ENCODE results near the gene USP20.
A peak's percentile ranks its signal among the peaks of the same experiment; 100 is the strongest.

The USP20 gene

GRCh38 chr9:129832982-129833381, 2.3 kb upstream of the USP20 start:
- TF ChIP-seq EZH2 (IDR thresholded peaks at IDR 0.05; ENCODE audit: borderline replicate concordance, low read length) (no peak), CTCF (IDR thresholded peaks at IDR 0.05; ENCODE audit: low read length) (no peak)

GRCh38 chr9:129834489-129835127, 650 bp upstream of the USP20 start:
- Histone ChIP-seq H2AFZ (ENCODE audit: low read length) (peak overlapping the region; percentile 80; the same call in 1 of the 2 replicates), H3K27me3 (ENCODE audit: insufficient read depth, low read length) (no peaks in the 10 kb centered on the region), H3K79me2 (ENCODE audit: insufficient read depth, low read length) (peaks cover 10% of the 10 kb centered on the region), H3K9me2 (ENCODE audit: low read depth, low read length) (no peaks in the 10 kb centered on the region), H3K27ac (ENCODE audit: low read depth, low read length, poor library complexity, severe bottlenecking) (peak overlapping the region; percentile 57), H3K4me2 (ENCODE audit: low read length) (peak overlapping the region; percentile 92), H3K4me3 (ENCODE audit: low read depth, low read length, poor library complexity, severe bottlenecking) (peak overlapping the region; percentile 98), H3K9ac (ENCODE audit: low read length) (peak overlapping the region; percentile 93), H3K9me3 (ENCODE audit: low read length) (no peaks in the 10 kb centered on the region), H3K36me3 (ENCODE audit: insufficient read depth, low read length) (peaks cover 47% of the 10 kb centered on the region), H3F3A (ENCODE audit: insufficient read depth, low read length) (no peaks in the 10 kb centered on the region), H4K20me1 (ENCODE audit: insufficient read depth, low read length) (no peaks in the 10 kb centered on the region), H3K4me1 (ENCODE audit: insufficient read depth, low read length, severe bottlenecking) (peaks cover 35% of the 10 kb centered on the region)
- TF ChIP-seq EZH2 (IDR thresholded peaks at IDR 0.05; ENCODE audit: borderline replicate concordance, low read length) (no peak), CTCF (IDR thresholded peaks at IDR 0.05; ENCODE audit: low read length) (no peak)

More at GRCh38 chr9:129832982-129833381, 2.3 kb upstream of the USP20 start:
- H4K20me1 ChIP-seq (ENCODE audit: insufficient read depth, low read length) = no peaks in the 10 kb centered on the region
- peaks cover 20% of the 10 kb centered on the region for H3K4me1 ChIP-seq (ENCODE audit: insufficient read depth, low read length, severe bottlenecking)
- no peaks in the 10 kb centered on the region for H3K9me2 ChIP-seq (ENCODE audit: low read depth, low read length)
- H3K27me3 ChIP-seq (ENCODE audit: insufficient read depth, low read length) = no peaks in the 10 kb centered on the region
- H3K27ac ChIP-seq (ENCODE audit: low read depth, low read length, poor library complexity, severe bottlenecking) = no peak overlapping the region
- no peaks in the 10 kb centered on the region for H3K9me3 ChIP-seq (ENCODE audit: low read length)
- H3K9ac ChIP-seq (ENCODE audit: low read length) = no peak overlapping the region
- H3K4me3 ChIP-seq (ENCODE audit: low read depth, low read length, poor library complexity, severe bottlenecking) = no peak overlapping the region
- H2AFZ ChIP-seq (ENCODE audit: low read length) = no peak overlapping the region
- peaks cover 61% of the 10 kb centered on the region for H3K36me3 ChIP-seq (ENCODE audit: insufficient read depth, low read length)
- peaks cover 10% of the 10 kb centered on the region for H3K79me2 ChIP-seq (ENCODE audit: insufficient read depth, low read length)
- H3K4me2 ChIP-seq (ENCODE audit: low read length) = no peak overlapping the region
- no peaks in the 10 kb centered on the region for H3F3A ChIP-seq (ENCODE audit: insufficient read depth, low read length)

- peaks cover 35% of the 10 kb centered on the region for H3K36me3 ChIP-seq (ENCODE audit: insufficient read depth, low read length)
- H3K27ac ChIP-seq (ENCODE audit: low read depth, low read length, poor library complexity, severe bottlenecking) = no peak overlapping the region
- no peaks in the 10 kb centered on the region for H3F3A ChIP-seq (ENCODE audit: insufficient read depth, low read length)
- no peaks in the 10 kb centered on the region for H4K20me1 ChIP-seq (ENCODE audit: insufficient read depth, low read length)
- H3K9me3 ChIP-seq (ENCODE audit: low read length) = no peaks in the 10 kb centered on the region
- peaks cover 44% of the 10 kb centered on the region for H3K4me1 ChIP-seq (ENCODE audit: insufficient read depth, low read length, severe bottlenecking)
- H3K79me2 ChIP-seq (ENCODE audit: insufficient read depth, low read length) = peaks cover 10% of the 10 kb centered on the region
- peak overlapping the region; percentile 98 for H3K4me3 ChIP-seq (ENCODE audit: low read depth, low read length, poor library complexity, severe bottlenecking)
- H3K9ac ChIP-seq (ENCODE audit: low read length) = peak overlapping the region; percentile 75
- H3K27me3 ChIP-seq (ENCODE audit: insufficient read depth, low read length) = no peaks in the 10 kb centered on the region
- H2AFZ ChIP-seq (ENCODE audit: low read length) = no peak overlapping the region
- no peaks in the 10 kb centered on the region for H3K9me2 ChIP-seq (ENCODE audit: low read depth, low read length)
- TF ChIP-seq CTCF (IDR thresholded peaks at IDR 0.05; ENCODE audit: low read length) (no peak), EZH2 (IDR thresholded peaks at IDR 0.05; ENCODE audit: borderline replicate concordance, low read length) (no peak)
- H3K4me2 ChIP-seq (ENCODE audit: low read length) = peak overlapping the region; percentile 84
These were observed 584 bp downstream of the USP20 start for GRCh38 chr9:129835860-129836223.

Data from OCI-LY1 (cell line).